Lower lobe of right lung (tissue), 2 donors: ENCODE measurements around the gene DAO. TPM values are rescaled to one million over a fixed set of nuclear protein-coding genes. Genes with fewer than 3 reads are reported as not detected.

ENCODE experiments used
- ATAC-seq, 2 donors: fragments of 200-7000 bp; cut with Tn5 transposase; one replicate each; pipeline ENCODE4 v1.9.1; 2020 to 2022; ENCODE audit warnings: mild to moderate bottlenecking in 2 of 2, moderate library complexity in 2 of 2
- DNase-seq: peaks from one replicate; pipeline ENCODE4 v3.0.0-alpha.2; 2020
- H3K27ac ChIP-seq: fragments of 200-600 bp; one replicate; pipeline ENCODE4 v1.8.0; 2022
- H3K27me3 ChIP-seq: fragments of 200-600 bp; one replicate; pipeline ENCODE4 v1.8.0; 2022; ENCODE audit warnings: low read depth
- H3K36me3 ChIP-seq: fragments of 200-600 bp; one replicate; pipeline ENCODE4 v1.8.0; 2022; ENCODE audit warnings: mild to moderate bottlenecking
- H3K4me1 ChIP-seq: fragments of 200-600 bp; one replicate; pipeline ENCODE4 v1.8.0; 2022
- H3K4me3 ChIP-seq: fragments of 200-600 bp; one replicate; pipeline ENCODE4 v1.8.0; 2022; ENCODE audit warnings: mild to moderate bottlenecking
- H3K9me3 ChIP-seq: fragments of 200-600 bp; one replicate; pipeline ENCODE4 v1.8.0; 2022
- intact Hi-C: fragments of 100-400 bp; cut with DNase I; formaldehyde crosslinking; loops from one replicate; pipeline ENCODE4 v1.11.0; 2022
- total RNA-seq: library from RNA; stranded (reverse); fragmentation: NEBNext Ultra II Directional; extraction: Animal tissue kit (Norgen Biotek cat#: 25700); gene quantifications from one replicate; pipeline ENCODE4 v1.2.1, GENCODE V29; 2021
- TF ChIP-seq, protein P1 (sequence below): fragments of 200-600 bp; IDR thresholded peaks from one replicate; pipeline ENCODE4 v1.8.0; 2022; ENCODE audit warnings: antibody characterized with exemption, mild to moderate bottlenecking
- donor health status: DM: no; HTN: yes; CAD: no; lungs with severe emphysema.

Gene DAO
- total RNA-seq, 1 donor from 2014 or later: not detected

DNA sequence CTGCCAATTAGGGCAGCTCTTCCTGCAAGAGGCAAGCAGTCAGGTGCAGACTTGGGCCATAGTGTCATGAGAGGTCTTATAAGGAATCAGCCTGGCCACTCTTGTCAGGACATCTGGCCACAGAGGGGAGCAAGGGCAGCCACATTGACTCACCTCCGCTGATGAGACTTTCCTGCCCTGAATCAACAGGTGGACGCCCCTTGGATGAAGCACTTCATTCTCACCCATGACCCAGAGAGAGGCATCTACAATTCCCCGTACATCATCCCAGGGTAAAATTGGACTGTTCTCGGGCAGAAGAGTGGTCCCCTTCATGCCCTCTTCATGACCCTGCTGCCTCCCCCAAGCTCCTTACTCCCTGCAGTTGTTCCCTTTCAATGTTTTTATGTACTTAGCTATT, 16.9 kb downstream of the DAO start:
- Histone ChIP-seq H3K9me3 (no peaks in the 10 kb centered on the region), H3K27me3 (no peaks in the 10 kb centered on the region), H3K36me3 (no peaks in the 10 kb centered on the region), H3K4me1 (no peaks in the 10 kb centered on the region), H3K4me3 (no peak overlapping the region), H3K27ac (no peak overlapping the region)
- TF ChIP-seq, protein P1, sequence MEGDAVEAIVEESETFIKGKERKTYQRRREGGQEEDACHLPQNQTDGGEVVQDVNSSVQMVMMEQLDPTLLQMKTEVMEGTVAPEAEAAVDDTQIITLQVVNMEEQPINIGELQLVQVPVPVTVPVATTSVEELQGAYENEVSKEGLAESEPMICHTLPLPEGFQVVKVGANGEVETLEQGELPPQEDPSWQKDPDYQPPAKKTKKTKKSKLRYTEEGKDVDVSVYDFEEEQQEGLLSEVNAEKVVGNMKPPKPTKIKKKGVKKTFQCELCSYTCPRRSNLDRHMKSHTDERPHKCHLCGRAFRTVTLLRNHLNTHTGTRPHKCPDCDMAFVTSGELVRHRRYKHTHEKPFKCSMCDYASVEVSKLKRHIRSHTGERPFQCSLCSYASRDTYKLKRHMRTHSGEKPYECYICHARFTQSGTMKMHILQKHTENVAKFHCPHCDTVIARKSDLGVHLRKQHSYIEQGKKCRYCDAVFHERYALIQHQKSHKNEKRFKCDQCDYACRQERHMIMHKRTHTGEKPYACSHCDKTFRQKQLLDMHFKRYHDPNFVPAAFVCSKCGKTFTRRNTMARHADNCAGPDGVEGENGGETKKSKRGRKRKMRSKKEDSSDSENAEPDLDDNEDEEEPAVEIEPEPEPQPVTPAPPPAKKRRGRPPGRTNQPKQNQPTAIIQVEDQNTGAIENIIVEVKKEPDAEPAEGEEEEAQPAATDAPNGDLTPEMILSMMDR: no peak
- intact Hi-C loops: no loop called here
- DNase-seq (no peak), ATAC-seq (no peak)

DNA sequence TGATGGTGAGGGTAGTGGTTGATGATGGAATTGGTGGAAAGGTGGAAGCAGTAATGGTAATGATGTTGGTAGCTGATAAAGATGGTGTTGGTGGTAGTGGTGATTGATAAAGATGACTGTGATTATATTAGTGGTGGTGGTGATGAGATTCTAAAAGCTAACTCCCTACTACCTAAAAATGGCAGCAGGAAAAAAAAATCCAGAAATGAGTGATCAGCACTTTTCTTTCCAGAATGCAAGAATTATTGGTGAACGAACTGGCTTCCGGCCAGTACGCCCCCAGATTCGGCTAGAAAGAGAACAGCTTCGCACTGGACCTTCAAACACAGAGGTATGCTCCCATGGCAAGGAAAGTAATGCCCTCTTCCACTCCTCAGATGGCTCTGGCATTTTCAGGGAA, 19.3 kb downstream of the DAO start:
- DNase-seq (no peak), ATAC-seq (no peak)
- Histone ChIP-seq H3K4me3 (no peak overlapping the region), H3K27ac (no peak overlapping the region), H3K36me3 (no peaks in the 10 kb centered on the region), H3K9me3 (no peaks in the 10 kb centered on the region), H3K27me3 (peaks cover 3% of the 10 kb centered on the region), H3K4me1 (no peaks in the 10 kb centered on the region)
- TF ChIP-seq, protein P1: no peak
- intact Hi-C loops: no loop called here

DNA sequence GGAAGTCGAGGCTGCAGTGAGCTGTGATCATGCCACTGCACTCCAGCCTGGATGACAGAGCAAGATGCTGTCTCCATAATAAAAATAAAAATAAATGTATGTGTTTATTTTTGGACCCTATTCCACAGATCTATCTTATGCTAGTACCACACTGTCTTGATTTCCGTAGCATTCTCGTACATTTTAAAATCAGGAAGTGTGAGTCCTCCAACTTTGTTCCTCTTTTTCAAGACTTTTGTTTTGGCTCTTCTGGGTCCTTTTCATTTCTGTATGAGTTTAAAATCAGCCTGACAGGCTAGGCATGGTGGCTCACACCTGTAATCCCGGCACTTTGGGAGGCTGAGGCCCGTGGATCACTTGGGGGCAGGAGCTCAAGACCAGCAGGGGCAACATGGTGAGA, 25.8 kb downstream of the DAO start:
- Histone ChIP-seq H3K27ac (peak overlapping the region; percentile 39), H3K4me3 (no peak overlapping the region), H3K9me3 (no peaks in the 10 kb centered on the region), H3K4me1 (peaks cover 16% of the 10 kb centered on the region), H3K36me3 (no peaks in the 10 kb centered on the region), H3K27me3 (peaks cover 8% of the 10 kb centered on the region)
- intact Hi-C loops: no loop called here
- DNase-seq (no peak), ATAC-seq (peak in 1 of 2 donors; percentile 53)
- TF ChIP-seq, protein P1: no peak

DNA sequence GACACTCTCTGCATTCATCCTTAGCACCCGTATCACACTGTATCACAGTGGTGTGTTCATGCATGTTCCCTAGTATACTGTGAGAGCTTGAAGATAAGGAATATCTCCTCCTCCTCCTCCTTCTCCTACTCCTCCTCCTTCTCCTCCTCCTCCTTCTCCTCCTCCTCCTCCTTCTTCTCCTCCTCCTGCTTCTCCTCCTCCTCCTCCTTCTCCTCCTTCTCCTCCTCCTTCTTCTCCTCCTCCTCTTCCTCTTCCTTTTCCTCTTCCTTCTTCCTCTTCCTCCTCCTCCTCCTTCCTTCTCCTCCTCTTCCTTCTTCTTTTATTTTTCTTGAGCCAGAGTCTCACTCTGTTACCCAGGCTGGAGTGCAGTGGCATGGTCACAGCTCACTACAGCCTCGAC, 27.1 kb downstream of the DAO start:
- no peak overlapping the region for H3K4me3 ChIP-seq
- DNase-seq: no peak
- peak overlapping the region; percentile 36 for H3K27ac ChIP-seq
- no peak for ATAC-seq
- no peaks in the 10 kb centered on the region for H3K36me3 ChIP-seq
- H3K4me1 ChIP-seq: peaks cover 16% of the 10 kb centered on the region
- intact Hi-C loops: no loop called here
- TF ChIP-seq, protein P1: no peak
- peaks cover 8% of the 10 kb centered on the region for H3K27me3 ChIP-seq
- no peaks in the 10 kb centered on the region for H3K9me3 ChIP-seq

DNA sequence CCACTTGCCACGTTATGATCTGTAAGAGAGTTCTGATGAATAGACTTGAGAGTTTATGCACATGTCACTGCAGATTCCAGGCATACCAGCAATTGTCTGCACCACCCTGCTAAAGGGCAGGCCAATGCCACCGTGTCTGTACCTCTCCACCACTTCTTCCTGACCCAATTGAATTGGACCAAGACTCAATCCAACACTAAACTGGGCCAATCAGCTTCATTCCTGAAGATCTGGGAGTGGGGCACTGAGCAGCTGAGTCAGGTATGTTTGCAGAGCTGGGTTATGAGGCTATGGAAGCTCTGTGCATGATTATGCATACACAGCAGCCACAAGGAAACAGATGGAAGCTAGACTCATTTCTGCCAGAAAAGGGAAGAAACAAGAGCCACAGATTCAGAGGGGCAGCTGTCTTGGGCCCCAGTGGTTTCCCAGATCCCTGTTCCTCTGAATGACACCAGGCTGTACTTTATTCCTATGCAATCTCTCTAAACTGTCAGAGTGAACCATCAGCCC, 28.0 kb downstream of the DAO start:
- H3K27ac ChIP-seq: no peak overlapping the region
- no peak overlapping the region for H3K4me3 ChIP-seq
- intact Hi-C loops: no loop called here
- H3K27me3 ChIP-seq: peaks cover 5% of the 10 kb centered on the region
- no peaks in the 10 kb centered on the region for H3K36me3 ChIP-seq
- DNase-seq (no peak), ATAC-seq (peak; percentile 40 to 48)
- peaks cover 16% of the 10 kb centered on the region for H3K4me1 ChIP-seq
- no peaks in the 10 kb centered on the region for H3K9me3 ChIP-seq
- TF ChIP-seq, protein P1: no peak

DNA sequence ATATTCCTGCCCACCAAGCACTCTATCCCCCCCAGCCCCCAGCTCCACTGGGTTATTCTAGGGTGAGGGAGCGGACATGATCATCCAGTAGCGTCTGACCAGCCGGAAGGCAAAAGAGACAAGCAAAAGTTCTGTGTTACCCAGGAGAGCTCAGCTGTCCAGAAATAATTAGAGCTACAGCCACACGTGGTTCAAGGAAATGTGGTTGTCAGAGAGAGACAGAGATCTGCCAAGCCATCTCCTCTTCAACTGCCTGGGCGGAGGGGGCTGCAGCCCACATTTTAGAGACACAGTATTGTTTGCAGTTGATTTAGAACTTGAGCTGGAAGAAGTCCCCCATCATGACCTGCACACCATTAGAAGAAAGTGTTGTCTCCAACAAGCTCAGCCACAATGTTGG, 30.4 kb downstream of the DAO start:
- H3K4me3 ChIP-seq: no peak overlapping the region
- H3K36me3 ChIP-seq: no peaks in the 10 kb centered on the region
- intact Hi-C loops: no loop called here
- TF ChIP-seq, protein P1: no peak
- no peak for DNase-seq
- H3K27me3 ChIP-seq: no peaks in the 10 kb centered on the region
- no peaks in the 10 kb centered on the region for H3K9me3 ChIP-seq
- ATAC-seq: no peak
- H3K27ac ChIP-seq: no peak overlapping the region
- H3K4me1 ChIP-seq: peaks cover 9% of the 10 kb centered on the region
